Lower leg skin (tissue), 4 donors: ENCODE measurements around the gene LILRB5. TPM values are rescaled to one million over a fixed set of nuclear protein-coding genes. Genes with fewer than 3 reads are reported as not detected.

Source experiments
- DNase-seq, 2 donors: peaks; one replicate each; pipeline ENCODE4 v3.0.0-alpha.2; 2019; ENCODE audit warnings: low spot score in 2 of 2
- H3K4me3 ChIP-seq: fragments of 200-600 bp; sonication (generic); 2 replicates; pipeline ENCODE4 v1.5.1; 2017; ENCODE audit warnings: mild to moderate bottlenecking, low read depth; ENCODE audit not compliant: poor library complexity, severe bottlenecking
- CTCF ChIP-seq, 3 donors: fragments of 450-650 bp; IDR thresholded peaks; one replicate each; pipeline ENCODE4 v1.5.1; 2016; ENCODE audit warnings: antibody characterized with exemption in 3 of 3, mild to moderate bottlenecking in 3 of 3, moderate library complexity in 2 of 3
- POLR2A ChIP-seq, 2 donors: fragments of 450-650 bp; IDR thresholded peaks; one replicate each; pipeline ENCODE4 v1.6.1; 2016 to 2017; ENCODE audit warnings: antibody characterized with exemption in 2 of 2, mild to moderate bottlenecking in 1 of 2, moderate library complexity in 1 of 2
- WGBS, 2 donors: methylation state at CpG; one replicate each; pipeline ENCODE4 v1.1.5; 2018; 5-methylcytosine and 5-hydroxymethylcytosine counted together
- intact Hi-C: fragments of 100-400 bp; cut with DNase I; formaldehyde crosslinking; loops from one replicate; pipeline ENCODE4 v1.15.0; 2023; ENCODE audit warnings: low total_unique reads
- total RNA-seq, 4 donors: library from RNA; depleted of rRNA; stranded (reverse); fragments of >200 nt; gene quantifications; one replicate each; pipeline ENCODE4 v1.1.0, GENCODE V29; 2016

The LILRB5 gene
- total RNA-seq, 4 donors from 2014 or later: 2.5 to 4.9 (median 4.1) TPM

- DNase-seq: no peak
- no peak for TF ChIP-seq CTCF (IDR thresholded peaks at IDR 0.05)
- TF ChIP-seq POLR2A (IDR thresholded peaks at IDR 0.05): no peak
- intact Hi-C loops: no loop called here
- H3K4me3 ChIP-seq: no peak overlapping the region
- 82 to 84% methylated on average over 2 of the region's 2 CpGs for WGBS, 2 donors
These were observed 5.4 kb upstream of the LILRB5 start for GRCh38 chr19:54262470-54262869.

- no peak overlapping the region for H3K4me3 ChIP-seq
- intact Hi-C loops: no loop called here
- TF ChIP-seq CTCF (IDR thresholded peaks at IDR 0.05) (no peak), POLR2A (IDR thresholded peaks at IDR 0.05) (no peak)
- 71 to 78% methylated on average over 11 of the region's 11 CpGs for WGBS, 2 donors
- DNase-seq: peak in 1 of 2 donors; percentile 70
These were observed 5.0 kb upstream of the LILRB5 start for GRCh38 chr19:54262066-54262465.

- 69 to 72% methylated on average over 15 to 16 of the region's 19 CpGs for WGBS, 2 donors
- peak in 1 of 2 donors; percentile 80 for DNase-seq
These were observed 590 bp downstream of the LILRB5 start for GRCh38 chr19:54256250-54257115.

GRCh38 chr19:54255105-54255775 lies 1.8 kb downstream of the LILRB5 start:
- 43 to 52% methylated on average over 12 to 19 of the region's 26 CpGs for WGBS, 2 donors
- intact Hi-C loops: no loop called here
- DNase-seq: peak in 1 of 2 donors; percentile 83
- no peak overlapping the region for H3K4me3 ChIP-seq
- TF ChIP-seq CTCF (IDR thresholded peaks at IDR 0.05): no peak
- no peak for TF ChIP-seq POLR2A (IDR thresholded peaks at IDR 0.05)

More at GRCh38 chr19:54256250-54257115, 590 bp downstream of the LILRB5 start:
- H3K4me3 ChIP-seq: no peak overlapping the region
- TF ChIP-seq POLR2A (IDR thresholded peaks at IDR 0.05) (no peak), CTCF (IDR thresholded peaks at IDR 0.05) (no peak)
- intact Hi-C loops: no loop called here

GRCh38 chr19:54254195-54254906 lies 2.7 kb downstream of the LILRB5 start:
- 38 to 42% methylated on average over 13 to 17 of the region's 17 CpGs for WGBS, 2 donors
- TF ChIP-seq POLR2A (IDR thresholded peaks at IDR 0.05) (no peak), CTCF (IDR thresholded peaks at IDR 0.05) (no peak)
- no peak for DNase-seq
- intact Hi-C loops: no loop called here
- no peak overlapping the region for H3K4me3 ChIP-seq
